ENCODE measurements around the gene PTPRH.
"Not testable (repeated sequence)": the region's sequence is repeated elsewhere in the genome, so short reads cannot be mapped to it uniquely, and the experiment has no call there.

Gene PTPRH

GRCh38 chr19:55226273-55226672 lies 17.0 kb upstream of the PTPRH start:
- DNase-seq, result no peak

- no peak for DNase-seq
Measured at GRCh38 chr19:55225415-55225958, 16.2 kb upstream of the PTPRH start.

GRCh38 chr19:55224679-55225414 lies 15.5 kb upstream of the PTPRH start:
- not testable (repeated sequence) for DNase-seq

- DNase-seq, result no peak
Measured at GRCh38 chr19:55224038-55224665, 14.9 kb upstream of the PTPRH start.

- DNase-seq, result no peak
Measured at GRCh38 chr19:55223291-55224037, 14.2 kb upstream of the PTPRH start.

- DNase-seq, result no peak
Measured at GRCh38 chr19:55220525-55220924, 11.2 kb upstream of the PTPRH start.

- peak; percentile 77 for DNase-seq
Measured at GRCh38 chr19:55216461-55217198, 7.3 kb upstream of the PTPRH start.

- DNase-seq, result no peak
Measured at GRCh38 chr19:55213547-55213946, 4.2 kb upstream of the PTPRH start.

- peak; percentile 69 for DNase-seq
Measured at GRCh38 chr19:55212447-55212846, 3.1 kb upstream of the PTPRH start.

- no peak for DNase-seq
Measured at GRCh38 chr19:55209693-55210472, 582 bp upstream of the PTPRH start.

GRCh38 chr19:55206664-55207500 lies 2.4 kb downstream of the PTPRH start:
- DNase-seq, result peak; percentile 72

- not testable (repeated sequence) for DNase-seq
Measured at GRCh38 chr19:55202199-55202598, 7.1 kb downstream of the PTPRH start.

- DNase-seq, result no peak
Measured at GRCh38 chr19:55199620-55200204, 9.6 kb downstream of the PTPRH start.

- DNase-seq, result no peak
Measured at GRCh38 chr19:55198651-55199050, 10.7 kb downstream of the PTPRH start.

- DNase-seq, result no peak
Measured at GRCh38 chr19:55197528-55197927, 11.8 kb downstream of the PTPRH start.

- no peak for DNase-seq
Measured at GRCh38 chr19:55196803-55197202, 12.5 kb downstream of the PTPRH start.

GRCh38 chr19:55193481-55193880 lies 15.8 kb downstream of the PTPRH start:
- DNase-seq, result no peak

- no peak for DNase-seq
Measured at GRCh38 chr19:55189403-55189835, 19.9 kb downstream of the PTPRH start.

- no peak for DNase-seq
Measured at GRCh38 chr19:55188625-55189024, 20.7 kb downstream of the PTPRH start.

GRCh38 chr19:55186080-55186479 lies 23.2 kb downstream of the PTPRH start:
- DNase-seq, result no peak

GRCh38 chr19:55181740-55182139 lies 27.6 kb downstream of the PTPRH start:
- DNase-seq, result no peak
